CD4-positive, alpha-beta T cell treated with Interleukin-17A for 1 hour (primary cell): ENCODE data around the gene KIAA1217.
"Not testable (repeated sequence)": the region's sequence is repeated elsewhere in the genome, so short reads cannot be mapped to it uniquely, and the experiment has no call there.

ENCODE experiments used
- DNase-seq: peaks from one replicate; pipeline ENCODE4 v3.0.0-alpha.2; 2020

KIAA1217 gene

GRCh38 chr10:24303522-24304310 is 94.8 kb downstream of the KIAA1217 start:
- no peak for DNase-seq

- no peak for DNase-seq
These were observed 96.9 kb downstream of the KIAA1217 start for GRCh38 chr10:24305551-24306506.

- no peak for DNase-seq
These were observed 97.6 kb downstream of the KIAA1217 start for GRCh38 chr10:24306507-24306875.

GRCh38 chr10:24307116-24307515 is 98.2 kb downstream of the KIAA1217 start:
- DNase-seq = no peak

GRCh38 chr10:24307696-24308485 is 99.0 kb downstream of the KIAA1217 start:
- no peak for DNase-seq

GRCh38 chr10:24310104-24310503 is 101.2 kb downstream of the KIAA1217 start:
- DNase-seq = no peak

- no peak for DNase-seq
These were observed 103.0 kb downstream of the KIAA1217 start for GRCh38 chr10:24311888-24312287.

- no peak for DNase-seq
These were observed 104.3 kb downstream of the KIAA1217 start for GRCh38 chr10:24313283-24313682.

- DNase-seq = no peak
These were observed 106.3 kb downstream of the KIAA1217 start for GRCh38 chr10:24315211-24315610.

GRCh38 chr10:24318517-24318916 is 109.6 kb downstream of the KIAA1217 start:
- no peak for DNase-seq

GRCh38 chr10:24320373-24320772 is 111.4 kb downstream of the KIAA1217 start:
- DNase-seq = no peak

GRCh38 chr10:24324651-24325050 is 115.7 kb downstream of the KIAA1217 start:
- DNase-seq = no peak

- no peak for DNase-seq
These were observed 122.5 kb downstream of the KIAA1217 start for GRCh38 chr10:24331457-24331856.

- DNase-seq = no peak
These were observed 124.8 kb downstream of the KIAA1217 start for GRCh38 chr10:24333736-24334135.

- no peak for DNase-seq
These were observed 125.5 kb downstream of the KIAA1217 start for GRCh38 chr10:24334279-24334939.

- DNase-seq = not testable (repeated sequence)
These were observed 128.8 kb downstream of the KIAA1217 start for GRCh38 chr10:24337723-24338122.

GRCh38 chr10:24339387-24339786 is 130.4 kb downstream of the KIAA1217 start:
- no peak for DNase-seq

GRCh38 chr10:24340446-24340845 is 131.5 kb downstream of the KIAA1217 start:
- no peak for DNase-seq

GRCh38 chr10:24340883-24341282 is 131.9 kb downstream of the KIAA1217 start:
- DNase-seq = no peak

- DNase-seq = no peak
These were observed 132.4 kb downstream of the KIAA1217 start for GRCh38 chr10:24341371-24341770.

- DNase-seq = no peak
These were observed 133.0 kb downstream of the KIAA1217 start for GRCh38 chr10:24341897-24342296.

GRCh38 chr10:24343686-24344085 is 134.7 kb downstream of the KIAA1217 start:
- no peak for DNase-seq
